WTC11 (cell line): ENCODE data around the gene ATP11A. TPM values are rescaled to one million over a fixed set of nuclear protein-coding genes. Genes with fewer than 3 reads are reported as not detected.

ENCODE experiments used
- ATAC-seq: fragments of 200-7000 bp; cut with Tn5 transposase; 2 replicates; pipeline ENCODE4 v1.10.0; 2021; ENCODE audit warnings: mild to moderate bottlenecking, moderate library complexity
- CTCF ChIA-PET: fragments of 300-600 bp; sonication (Branson Sonifier 250); formaldehyde crosslinking; loops from one replicate; lab custom pipeline; 2021; ENCODE audit warnings: antibody characterized with exemption; lab: Charles Lee
- POLR2A ChIA-PET: fragments of 350-600 bp; sonication (Branson Sonifier 250); formaldehyde crosslinking; loops from one replicate; lab custom pipeline; 2021; ENCODE audit warnings: antibody characterized with exemption; lab: Charles Lee
- DNase-seq: peaks from one replicate; pipeline ENCODE4 v3.0.0; 2021; ENCODE audit warnings: low spot score
- H3K27ac Mint-ChIP-seq: 2 replicates; pipeline ENCODE4 v1.8.0; 2021; ENCODE audit warnings: mixed read lengths
- H3K27me3 Mint-ChIP-seq: 2 replicates; pipeline ENCODE4 v1.8.0; 2021; ENCODE audit warnings: low read depth, mild to moderate bottlenecking, moderate library complexity, mixed read lengths
- H3K36me3 Mint-ChIP-seq: 2 replicates; pipeline ENCODE4 v1.8.0; 2021; ENCODE audit warnings: mixed read lengths
- H3K4me1 Mint-ChIP-seq: 2 replicates; pipeline ENCODE4 v1.8.0; 2022; ENCODE audit warnings: mixed read lengths
- H3K4me3 Mint-ChIP-seq: 2 replicates; pipeline ENCODE4 v1.8.0; 2021; ENCODE audit warnings: mild to moderate bottlenecking, moderate library complexity, mixed read lengths
- H3K9me3 Mint-ChIP-seq: 2 replicates; pipeline ENCODE4 v1.8.0; 2021; ENCODE audit warnings: mixed read lengths
- CBFB ChIP-seq: sonication (generic); formaldehyde crosslinking; IDR thresholded peaks from 2 replicates; pipeline ENCODE4 v1.8.1; 2022; ENCODE audit warnings: mild to moderate bottlenecking, low read depth, missing genetic modification reagents
- CREB1 ChIP-seq: sonication (generic); formaldehyde crosslinking; IDR thresholded peaks from 2 replicates; pipeline ENCODE4 v1.8.0; 2023; ENCODE audit warnings: mild to moderate bottlenecking, missing genetic modification reagents
- ELF4 ChIP-seq: sonication (generic); formaldehyde crosslinking; IDR thresholded peaks from 2 replicates; pipeline ENCODE4 v1.8.1; 2022; ENCODE audit warnings: low read depth, mild to moderate bottlenecking, moderate library complexity, missing genetic modification reagents
- FOXP1 ChIP-seq: sonication (generic); formaldehyde crosslinking; IDR thresholded peaks from 2 replicates; pipeline ENCODE4 v1.8.0; 2022; ENCODE audit warnings: missing genetic modification reagents, mild to moderate bottlenecking, moderate library complexity, borderline replicate concordance
- GTF2I ChIP-seq: fragments of 250-450 bp; sonication (Bioruptor Pico); conservative IDR thresholded peaks from 2 replicates; pipeline ENCODE4 v1.4.0; 2021; ENCODE audit warnings: mild to moderate bottlenecking
- NR3C1 ChIP-seq: sonication (generic); formaldehyde crosslinking; conservative IDR thresholded peaks from 2 replicates; pipeline ENCODE4 v1.8.1; 2023; ENCODE audit warnings: low read depth, mild to moderate bottlenecking, missing genetic modification reagents
- OVOL2 ChIP-seq: fragments of 250-450 bp; sonication (Bioruptor Pico); IDR thresholded peaks from 2 replicates; pipeline ENCODE4 v1.9.0; 2021; ENCODE audit warnings: mild to moderate bottlenecking, borderline replicate concordance
- PREB ChIP-seq: sonication (generic); formaldehyde crosslinking; IDR thresholded peaks from 2 replicates; pipeline ENCODE4 v1.8.1; 2022; ENCODE audit warnings: mild to moderate bottlenecking, missing genetic modification reagents, moderate library complexity, borderline replicate concordance
- RELA ChIP-seq: sonication (generic); formaldehyde crosslinking; IDR thresholded peaks from 2 replicates; pipeline ENCODE4 v1.8.1; 2022; ENCODE audit warnings: missing genetic modification reagents, mild to moderate bottlenecking, borderline replicate concordance
- ZNF121 ChIP-seq: sonication (generic); formaldehyde crosslinking; IDR thresholded peaks from 2 replicates; pipeline ENCODE4 v1.8.0; 2023; ENCODE audit warnings: missing genetic modification reagents
- ZNF396 ChIP-seq: fragments of 250-450 bp; sonication (Bioruptor Pico); IDR thresholded peaks from 2 replicates; pipeline ENCODE4 v1.8.0; 2021; ENCODE audit warnings: mild to moderate bottlenecking, moderate library complexity, borderline replicate concordance
- ZNF671 ChIP-seq: fragments of 250-450 bp; sonication (Bioruptor Pico); IDR thresholded peaks from 2 replicates; pipeline ENCODE4 v1.8.0; 2021; ENCODE audit warnings: mild to moderate bottlenecking
- total RNA-seq: library from RNA; stranded (reverse); gene quantifications from 3 replicates; pipeline ENCODE4 v1.2.3, GENCODE V29; 2021
- TF ChIP-seq, protein P1 (sequence below): fragments of 250-450 bp; sonication (Bioruptor Pico); IDR thresholded peaks from 2 replicates; pipeline ENCODE4 v1.9.0; 2021; ENCODE audit warnings: mild to moderate bottlenecking, borderline replicate concordance
- TF ChIP-seq, protein P2 (sequence below): sonication (generic); formaldehyde crosslinking; conservative IDR thresholded peaks from 2 replicates; pipeline ENCODE4 v1.8.1; 2022; ENCODE audit warnings: mild to moderate bottlenecking, missing genetic modification reagents
- TF ChIP-seq, protein P3 (sequence below): sonication (generic); formaldehyde crosslinking; IDR thresholded peaks from 2 replicates; pipeline ENCODE4 v1.8.1; 2023; ENCODE audit warnings: mild to moderate bottlenecking, moderate library complexity, missing genetic modification reagents
- TF ChIP-seq, protein P4 (sequence below): sonication (generic); formaldehyde crosslinking; IDR thresholded peaks from 2 replicates; pipeline ENCODE4 v1.8.0; 2022; ENCODE audit warnings: mild to moderate bottlenecking, missing genetic modification reagents
- TF ChIP-seq, protein P5 (sequence below): sonication (generic); formaldehyde crosslinking; IDR thresholded peaks from 2 replicates; pipeline ENCODE4 v1.8.0; 2023; ENCODE audit warnings: missing genetic modification reagents
- TF ChIP-seq, protein P6 (sequence below): fragments of 250-450 bp; sonication (Bioruptor Pico); IDR thresholded peaks from 2 replicates; pipeline ENCODE4 v1.9.0; 2021; ENCODE audit warnings: mild to moderate bottlenecking

Gene ATP11A
- total RNA-seq, 1 experiment from 2014 or later, result 100 TPM

- Mint-ChIP-seq H3K27me3 (no peaks in the 10 kb centered on the region), H3K27ac (no peak overlapping the region), H3K4me1 (peaks cover 5% of the 10 kb centered on the region; the same call in 1 of the 2 replicates), H3K36me3 (peaks cover 58% of the 10 kb centered on the region), H3K4me3 (no peak overlapping the region), H3K9me3 (peaks cover 6% of the 10 kb centered on the region; the same call in 1 of the 2 replicates)
- TF ChIP-seq, protein P1, sequence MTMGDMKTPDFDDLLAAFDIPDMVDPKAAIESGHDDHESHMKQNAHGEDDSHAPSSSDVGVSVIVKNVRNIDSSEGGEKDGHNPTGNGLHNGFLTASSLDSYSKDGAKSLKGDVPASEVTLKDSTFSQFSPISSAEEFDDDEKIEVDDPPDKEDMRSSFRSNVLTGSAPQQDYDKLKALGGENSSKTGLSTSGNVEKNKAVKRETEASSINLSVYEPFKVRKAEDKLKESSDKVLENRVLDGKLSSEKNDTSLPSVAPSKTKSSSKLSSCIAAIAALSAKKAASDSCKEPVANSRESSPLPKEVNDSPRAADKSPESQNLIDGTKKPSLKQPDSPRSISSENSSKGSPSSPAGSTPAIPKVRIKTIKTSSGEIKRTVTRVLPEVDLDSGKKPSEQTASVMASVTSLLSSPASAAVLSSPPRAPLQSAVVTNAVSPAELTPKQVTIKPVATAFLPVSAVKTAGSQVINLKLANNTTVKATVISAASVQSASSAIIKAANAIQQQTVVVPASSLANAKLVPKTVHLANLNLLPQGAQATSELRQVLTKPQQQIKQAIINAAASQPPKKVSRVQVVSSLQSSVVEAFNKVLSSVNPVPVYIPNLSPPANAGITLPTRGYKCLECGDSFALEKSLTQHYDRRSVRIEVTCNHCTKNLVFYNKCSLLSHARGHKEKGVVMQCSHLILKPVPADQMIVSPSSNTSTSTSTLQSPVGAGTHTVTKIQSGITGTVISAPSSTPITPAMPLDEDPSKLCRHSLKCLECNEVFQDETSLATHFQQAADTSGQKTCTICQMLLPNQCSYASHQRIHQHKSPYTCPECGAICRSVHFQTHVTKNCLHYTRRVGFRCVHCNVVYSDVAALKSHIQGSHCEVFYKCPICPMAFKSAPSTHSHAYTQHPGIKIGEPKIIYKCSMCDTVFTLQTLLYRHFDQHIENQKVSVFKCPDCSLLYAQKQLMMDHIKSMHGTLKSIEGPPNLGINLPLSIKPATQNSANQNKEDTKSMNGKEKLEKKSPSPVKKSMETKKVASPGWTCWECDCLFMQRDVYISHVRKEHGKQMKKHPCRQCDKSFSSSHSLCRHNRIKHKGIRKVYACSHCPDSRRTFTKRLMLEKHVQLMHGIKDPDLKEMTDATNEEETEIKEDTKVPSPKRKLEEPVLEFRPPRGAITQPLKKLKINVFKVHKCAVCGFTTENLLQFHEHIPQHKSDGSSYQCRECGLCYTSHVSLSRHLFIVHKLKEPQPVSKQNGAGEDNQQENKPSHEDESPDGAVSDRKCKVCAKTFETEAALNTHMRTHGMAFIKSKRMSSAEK (CRISPR knock-in tag), result no peak
- no peak for TF ChIP-seq ZNF671 (CRISPR knock-in tag)
- TF ChIP-seq CREB1 (CRISPR knock-in tag), result no peak
- TF ChIP-seq, protein P2, sequence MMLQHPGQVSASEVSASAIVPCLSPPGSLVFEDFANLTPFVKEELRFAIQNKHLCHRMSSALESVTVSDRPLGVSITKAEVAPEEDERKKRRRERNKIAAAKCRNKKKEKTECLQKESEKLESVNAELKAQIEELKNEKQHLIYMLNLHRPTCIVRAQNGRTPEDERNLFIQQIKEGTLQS (CRISPR knock-in tag), result no peak
- no peak for TF ChIP-seq ZNF396
- no peak for TF ChIP-seq RELA (CRISPR knock-in tag)
- TF ChIP-seq, protein P3, sequence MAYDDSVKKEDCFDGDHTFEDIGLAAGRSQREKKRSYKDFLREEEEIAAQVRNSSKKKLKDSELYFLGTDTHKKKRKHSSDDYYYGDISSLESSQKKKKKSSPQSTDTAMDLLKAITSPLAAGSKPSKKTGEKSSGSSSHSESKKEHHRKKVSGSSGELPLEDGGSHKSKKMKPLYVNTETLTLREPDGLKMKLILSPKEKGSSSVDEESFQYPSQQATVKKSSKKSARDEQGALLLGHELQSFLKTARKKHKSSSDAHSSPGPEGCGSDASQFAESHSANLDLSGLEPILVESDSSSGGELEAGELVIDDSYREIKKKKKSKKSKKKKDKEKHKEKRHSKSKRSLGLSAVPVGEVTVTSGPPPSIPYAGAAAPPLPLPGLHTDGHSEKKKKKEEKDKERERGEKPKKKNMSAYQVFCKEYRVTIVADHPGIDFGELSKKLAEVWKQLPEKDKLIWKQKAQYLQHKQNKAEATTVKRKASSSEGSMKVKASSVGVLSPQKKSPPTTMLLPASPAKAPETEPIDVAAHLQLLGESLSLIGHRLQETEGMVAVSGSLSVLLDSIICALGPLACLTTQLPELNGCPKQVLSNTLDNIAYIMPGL, result no peak
- TF ChIP-seq, protein P4, sequence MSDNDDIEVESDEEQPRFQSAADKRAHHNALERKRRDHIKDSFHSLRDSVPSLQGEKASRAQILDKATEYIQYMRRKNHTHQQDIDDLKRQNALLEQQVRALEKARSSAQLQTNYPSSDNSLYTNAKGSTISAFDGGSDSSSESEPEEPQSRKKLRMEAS (CRISPR knock-in tag), result no peak
- no peak for TF ChIP-seq CBFB (CRISPR knock-in tag)
- TF ChIP-seq, protein P5, sequence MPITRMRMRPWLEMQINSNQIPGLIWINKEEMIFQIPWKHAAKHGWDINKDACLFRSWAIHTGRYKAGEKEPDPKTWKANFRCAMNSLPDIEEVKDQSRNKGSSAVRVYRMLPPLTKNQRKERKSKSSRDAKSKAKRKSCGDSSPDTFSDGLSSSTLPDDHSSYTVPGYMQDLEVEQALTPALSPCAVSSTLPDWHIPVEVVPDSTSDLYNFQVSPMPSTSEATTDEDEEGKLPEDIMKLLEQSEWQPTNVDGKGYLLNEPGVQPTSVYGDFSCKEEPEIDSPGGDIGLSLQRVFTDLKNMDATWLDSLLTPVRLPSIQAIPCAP, result no peak
- TF ChIP-seq OVOL2 (CRISPR knock-in tag), result no peak
- TF ChIP-seq, protein P6, sequence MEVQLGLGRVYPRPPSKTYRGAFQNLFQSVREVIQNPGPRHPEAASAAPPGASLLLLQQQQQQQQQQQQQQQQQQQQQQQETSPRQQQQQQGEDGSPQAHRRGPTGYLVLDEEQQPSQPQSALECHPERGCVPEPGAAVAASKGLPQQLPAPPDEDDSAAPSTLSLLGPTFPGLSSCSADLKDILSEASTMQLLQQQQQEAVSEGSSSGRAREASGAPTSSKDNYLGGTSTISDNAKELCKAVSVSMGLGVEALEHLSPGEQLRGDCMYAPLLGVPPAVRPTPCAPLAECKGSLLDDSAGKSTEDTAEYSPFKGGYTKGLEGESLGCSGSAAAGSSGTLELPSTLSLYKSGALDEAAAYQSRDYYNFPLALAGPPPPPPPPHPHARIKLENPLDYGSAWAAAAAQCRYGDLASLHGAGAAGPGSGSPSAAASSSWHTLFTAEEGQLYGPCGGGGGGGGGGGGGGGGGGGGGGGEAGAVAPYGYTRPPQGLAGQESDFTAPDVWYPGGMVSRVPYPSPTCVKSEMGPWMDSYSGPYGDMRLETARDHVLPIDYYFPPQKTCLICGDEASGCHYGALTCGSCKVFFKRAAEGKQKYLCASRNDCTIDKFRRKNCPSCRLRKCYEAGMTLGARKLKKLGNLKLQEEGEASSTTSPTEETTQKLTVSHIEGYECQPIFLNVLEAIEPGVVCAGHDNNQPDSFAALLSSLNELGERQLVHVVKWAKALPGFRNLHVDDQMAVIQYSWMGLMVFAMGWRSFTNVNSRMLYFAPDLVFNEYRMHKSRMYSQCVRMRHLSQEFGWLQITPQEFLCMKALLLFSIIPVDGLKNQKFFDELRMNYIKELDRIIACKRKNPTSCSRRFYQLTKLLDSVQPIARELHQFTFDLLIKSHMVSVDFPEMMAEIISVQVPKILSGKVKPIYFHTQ, result no peak
- no peak for TF ChIP-seq FOXP1 (CRISPR knock-in tag)
- no peak for DNase-seq
- CTCF ChIA-PET, result no interaction called here
- POLR2A ChIA-PET, result no interaction called here
- ATAC-seq, result no peak
Measured at GRCh38 chr13:112870051-112870331, 180.2 kb downstream of the ATP11A start.

DNA sequence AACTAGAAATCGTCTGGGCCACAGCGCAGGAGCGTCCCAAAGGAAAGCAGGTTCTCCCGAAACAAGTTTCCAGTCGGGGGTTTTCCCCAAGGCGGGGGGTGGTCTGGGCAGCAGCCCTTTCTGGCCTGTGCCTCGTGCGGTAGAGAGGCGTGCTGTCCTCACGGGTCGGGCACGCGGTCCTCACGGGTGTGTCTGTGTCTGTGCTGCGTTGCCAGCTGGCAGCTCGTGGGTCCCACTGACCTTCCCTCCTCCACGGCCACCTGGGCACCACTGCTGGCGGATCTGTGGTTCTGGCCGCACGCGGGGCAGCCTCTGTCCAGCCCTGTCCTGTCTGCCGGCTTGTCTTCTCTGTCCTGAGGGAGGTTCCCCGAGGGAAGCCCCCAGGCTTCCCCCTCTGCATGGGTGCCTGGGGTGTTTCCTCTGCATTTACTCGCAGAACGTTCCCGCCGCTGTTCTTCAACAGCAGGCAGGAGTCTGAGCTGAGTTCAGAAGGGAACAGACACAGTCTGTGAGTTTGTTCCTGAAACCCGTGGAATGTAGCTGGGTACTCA is 181.0 kb downstream of the ATP11A start:
- TF ChIP-seq ZNF121, result no peak
- TF ChIP-seq PREB, result no peak
- TF ChIP-seq ELF4 (CRISPR knock-in tag), result no peak
- TF ChIP-seq GTF2I (CRISPR knock-in tag), result no peak
- no peak for TF ChIP-seq NR3C1
- peak overlapping the region; percentile 72; the same call in 1 of the 2 replicates for H3K27ac Mint-ChIP-seq

More for the DNA sequence above, 181.0 kb downstream of the ATP11A start:
- H3K27me3 Mint-ChIP-seq, result no peaks in the 10 kb centered on the region
- H3K4me3 Mint-ChIP-seq, result no peak overlapping the region
- H3K4me1 Mint-ChIP-seq, result peaks cover 5% of the 10 kb centered on the region; the same call in 1 of the 2 replicates
- POLR2A ChIA-PET, result no interaction called here
- DNase-seq (no peak), ATAC-seq (no peak)
- H3K9me3 Mint-ChIP-seq, result peaks cover 6% of the 10 kb centered on the region; the same call in 1 of the 2 replicates
- H3K36me3 Mint-ChIP-seq, result peaks cover 61% of the 10 kb centered on the region
- CTCF ChIA-PET, result no interaction called here
